ENCODE data around the gene MYL9. TPM values are rescaled to one million over a fixed set of nuclear protein-coding genes. Genes with fewer than 3 reads are reported as not detected.

Gene MYL9
- total RNA-seq: 1,000 to 10,000 TPM; 2,680 to 3,095 TPM
- long read RNA-seq, donor 1, transcript MYL9-201 (4 exons, 2,821 nt): major isoform, 184 of 255 reads
- long read RNA-seq, donor 1, partial matches to known transcripts: 64 of 255 reads
- long read RNA-seq, donor 1, other reads (novel, unspliced or antisense): 5 of 255 reads
- long read RNA-seq, donor 2, transcript MYL9-201 (4 exons, 2,821 nt): major isoform, 399 of 521 reads
- long read RNA-seq, donor 2, partial matches to known transcripts: 101 of 521 reads
- long read RNA-seq, donor 2, other reads (novel, unspliced or antisense): 19 of 521 reads

DNA sequence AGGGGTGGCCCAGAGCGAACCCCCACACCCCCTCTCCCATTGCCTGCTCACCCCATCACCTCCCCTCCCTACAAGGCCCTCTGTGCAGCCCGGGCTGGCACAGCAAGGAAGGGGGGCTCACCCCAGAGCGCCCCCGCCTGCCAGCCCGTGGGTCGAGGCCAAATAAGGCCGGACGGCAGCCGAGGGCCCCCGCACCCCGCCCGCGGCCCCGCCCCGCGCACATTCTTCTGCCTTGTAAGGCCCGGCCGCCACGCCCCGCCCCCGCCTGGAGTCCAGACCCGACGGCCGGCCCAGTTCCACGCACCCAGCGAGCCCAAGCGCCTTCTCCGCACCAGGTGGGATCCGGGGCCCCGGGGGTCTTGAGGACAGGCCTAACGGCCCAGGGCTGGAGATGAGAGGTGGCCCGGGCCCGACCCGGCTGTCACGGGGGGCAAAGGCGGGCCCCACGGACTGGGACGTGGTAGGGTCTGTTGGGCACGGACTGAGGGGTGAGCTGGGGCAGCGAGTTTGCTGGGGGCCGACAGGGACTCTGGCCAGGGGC, at the start of gene MYL9:
TSS of gene MYL9 (plus strand) at position 293 of the 541 bp plus-strand sequence. CDS start 3,366 bp downstream, outside the sequence.
- intact Hi-C loops (cut with DNase I): loop anchor here in 1 of 2 donors (5.0 kb wide), 1 partner anchor 74 kb away; no protein-coding TSS in a partner anchor
- peak; percentile 97 for DNase-seq (ENCODE audit: low spot score)

DNA sequence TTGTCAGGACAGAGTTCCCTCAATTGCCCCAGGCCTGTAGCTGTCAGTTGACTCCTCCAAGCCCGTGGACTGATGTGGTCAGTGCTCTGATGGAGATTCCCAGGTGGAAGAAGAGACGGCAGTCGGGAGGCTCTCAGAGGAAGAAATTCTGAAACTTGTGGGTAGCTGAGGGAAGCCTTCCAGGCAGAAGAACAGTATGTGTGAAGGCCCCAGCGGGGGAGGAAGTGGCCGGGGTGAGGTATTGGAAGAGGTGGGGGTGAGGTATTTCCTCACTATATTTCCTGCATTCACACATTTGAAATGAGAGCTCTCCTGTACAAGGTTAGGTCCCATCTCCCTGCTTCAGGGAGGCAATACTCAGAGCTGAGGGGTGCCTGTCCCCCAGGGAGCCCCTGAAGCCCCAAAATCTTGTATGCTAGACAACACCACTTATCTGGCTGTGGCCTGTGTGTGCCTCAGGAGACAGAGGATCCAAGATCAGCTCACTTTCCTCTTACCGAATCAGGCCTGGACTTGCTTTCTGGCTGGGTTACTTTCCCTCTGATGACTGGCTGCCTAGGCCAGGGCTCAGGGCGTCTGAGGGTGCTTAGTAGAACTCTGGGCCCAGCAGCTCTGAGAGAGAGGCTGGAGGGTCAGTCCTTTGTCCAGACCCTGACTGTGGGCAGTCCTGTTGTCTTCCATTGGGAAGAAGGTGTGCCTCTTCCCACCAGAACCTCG, 49.3 kb upstream of the MYL9 start:
- intact Hi-C loops (cut with DNase I): no loop called here
- peak; percentile 64 for DNase-seq (ENCODE audit: low spot score)

DNA sequence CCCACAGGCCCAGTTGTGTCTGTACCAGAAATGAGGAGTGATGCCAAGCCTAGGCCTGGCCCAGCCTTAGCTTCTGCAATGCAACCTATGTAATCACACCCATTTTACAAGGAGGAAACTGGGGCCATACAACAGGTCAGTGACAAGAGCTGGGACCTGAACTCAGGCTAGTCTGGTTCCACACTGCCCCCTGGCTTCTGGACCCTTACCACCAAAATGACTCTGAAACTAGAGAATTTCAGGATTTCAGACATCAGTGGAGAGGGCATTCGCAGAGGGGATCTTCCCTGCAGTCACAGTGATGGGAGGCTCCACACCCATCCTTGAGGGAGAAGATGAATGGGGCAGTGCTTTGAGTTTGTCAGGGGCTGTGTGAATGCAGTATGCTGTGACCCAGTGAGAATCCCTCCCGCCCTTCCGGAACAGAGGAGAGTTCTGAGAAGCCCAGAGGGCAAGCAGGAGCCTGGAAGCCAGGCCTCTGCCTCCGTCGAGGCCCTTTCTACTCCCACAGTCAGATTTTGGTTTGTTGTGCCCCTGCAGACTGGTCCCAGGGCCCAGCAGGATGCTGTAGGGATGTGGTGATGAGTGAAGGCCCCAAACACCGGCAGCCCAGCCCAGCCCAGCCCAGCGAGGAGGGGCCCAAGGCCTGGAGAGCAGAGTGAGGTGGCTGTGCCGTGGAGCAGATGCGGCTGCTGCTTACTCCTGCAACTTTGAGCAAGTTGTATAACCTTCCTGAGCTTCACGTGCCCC, 48.1 kb upstream of the MYL9 start:
- DNase-seq (ENCODE audit: low spot score): peak; percentile 53
- intact Hi-C loops (cut with DNase I): no loop called here

DNA sequence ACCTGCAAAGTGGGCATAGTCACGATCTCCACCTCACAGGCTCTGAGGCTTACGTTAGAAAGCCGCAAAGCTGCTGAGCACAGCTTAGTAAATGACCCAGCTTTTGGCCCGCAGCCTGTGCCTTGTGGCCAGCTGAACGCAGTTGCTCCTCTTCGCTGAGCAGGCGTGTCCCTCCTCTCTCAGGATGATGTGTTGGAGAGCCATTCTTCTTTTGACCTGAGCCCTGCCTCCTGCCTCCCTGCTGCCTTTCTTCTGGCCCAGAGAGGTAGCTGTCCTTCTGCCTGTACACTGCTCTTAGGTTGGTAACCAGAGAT, 47.6 kb upstream of the MYL9 start:
- peak; percentile 92 for DNase-seq (ENCODE audit: low spot score)
- intact Hi-C loops (cut with DNase I): no loop called here

DNA sequence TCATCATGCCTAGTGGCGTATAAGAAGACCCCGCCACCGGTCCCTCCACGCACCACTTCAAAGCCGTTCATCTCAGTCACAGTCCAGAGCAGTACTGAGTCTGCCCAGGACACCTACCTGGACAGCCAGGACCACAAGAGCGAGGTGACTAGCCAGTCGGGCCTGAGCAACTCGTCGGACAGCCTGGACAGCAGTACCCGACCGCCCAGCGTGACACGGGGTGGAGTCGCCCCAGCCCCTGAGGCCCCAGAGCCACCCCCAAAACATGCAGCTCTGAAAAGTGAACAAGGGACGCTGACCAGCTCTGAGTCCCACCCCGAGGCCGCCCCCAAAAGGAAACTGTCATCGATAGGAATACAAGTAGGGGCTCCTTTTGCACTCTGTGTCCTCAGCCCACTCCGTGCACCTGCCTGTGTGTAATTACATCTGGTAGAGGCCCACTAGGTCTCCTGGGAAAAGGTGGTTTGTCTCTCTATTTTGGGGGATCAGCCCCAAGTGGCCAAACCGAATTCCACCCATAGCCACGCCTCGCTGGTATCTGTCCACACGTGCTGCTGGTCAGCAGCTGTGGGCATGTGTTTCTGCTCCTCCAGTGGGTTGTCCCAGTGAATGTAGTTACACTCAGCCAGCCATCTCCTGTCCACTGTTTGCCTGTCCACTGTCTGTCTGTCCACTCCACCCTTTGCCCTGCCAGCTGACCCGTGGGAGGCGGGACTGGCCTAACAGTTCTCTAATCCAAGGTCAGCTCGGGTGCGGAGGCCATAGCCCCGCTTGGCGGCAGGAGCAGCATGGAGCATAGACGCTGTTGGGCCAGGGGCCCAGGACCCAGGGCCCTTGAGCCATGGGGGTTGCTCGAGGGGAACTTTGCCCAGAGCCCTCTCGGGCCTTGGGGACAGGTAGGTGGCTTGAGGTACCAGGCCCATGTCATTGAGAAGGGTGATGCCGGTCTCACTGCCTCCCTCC, 44.3 kb upstream of the MYL9 start:
- intact Hi-C loops (cut with DNase I): no loop called here
- peak; percentile 53 for DNase-seq (ENCODE audit: low spot score)

DNA sequence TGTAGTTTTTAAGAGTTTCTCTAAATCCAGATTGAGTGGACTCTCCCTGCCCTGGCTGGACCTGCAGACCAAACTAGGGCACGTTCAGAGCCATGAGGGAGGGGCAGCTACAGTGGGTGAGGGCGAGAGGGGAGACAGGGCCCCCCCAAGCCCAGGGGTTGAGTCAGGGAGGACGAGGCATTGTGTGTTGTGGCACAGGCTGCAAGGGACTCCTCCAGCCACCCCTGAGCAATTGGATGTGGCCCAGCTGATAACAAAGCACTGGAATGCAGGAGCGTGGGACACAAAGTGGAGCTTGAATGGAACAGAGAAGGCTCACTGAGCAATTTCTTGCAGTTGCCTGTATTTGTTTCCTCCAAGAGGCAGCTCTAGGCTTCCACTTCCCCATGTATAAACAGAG, 43.5 kb upstream of the MYL9 start:
- DNase-seq (ENCODE audit: low spot score): peak; percentile 71
- intact Hi-C loops (cut with DNase I): no loop called here

DNA sequence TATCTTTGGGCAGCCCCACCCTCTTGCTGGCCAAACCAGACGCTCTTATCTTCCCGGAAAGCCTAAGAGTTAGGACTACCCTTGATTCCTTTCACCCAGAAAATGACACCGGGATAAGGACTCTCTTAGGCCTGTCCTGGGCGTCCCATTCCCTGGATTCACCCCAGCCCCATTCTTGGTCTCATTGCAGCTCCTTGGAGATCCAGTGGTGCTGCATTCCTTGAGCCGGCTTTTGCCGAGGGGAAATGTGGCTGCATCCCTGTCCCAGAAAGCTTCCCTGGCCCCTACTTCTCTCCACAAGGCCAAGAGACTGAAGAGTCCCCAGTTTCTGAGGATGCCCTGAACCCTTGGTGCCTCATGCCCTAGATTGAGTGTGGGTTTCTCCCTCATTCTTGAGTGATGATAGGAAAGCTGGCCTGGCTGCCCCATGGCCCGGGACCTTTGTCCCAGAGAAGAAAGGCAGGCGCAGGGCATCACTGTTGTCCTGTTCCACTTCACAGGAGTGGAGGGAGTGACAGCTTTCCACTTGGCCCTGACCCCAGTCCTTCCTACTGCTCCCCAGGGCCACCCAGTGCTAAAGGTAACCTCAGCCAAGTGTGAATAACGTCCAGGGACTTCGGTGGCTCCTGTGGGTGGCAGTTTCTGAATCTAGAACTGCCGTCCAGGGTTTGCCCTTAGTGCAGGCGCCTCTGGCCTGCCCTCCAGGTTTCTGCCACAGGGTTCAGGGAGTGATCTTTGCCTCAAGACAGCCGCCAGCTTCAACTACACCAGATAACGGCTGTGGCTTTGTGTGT, 42.7 kb upstream of the MYL9 start:
- DNase-seq (ENCODE audit: low spot score): peak; percentile 70
- intact Hi-C loops (cut with DNase I): no loop called here

DNA sequence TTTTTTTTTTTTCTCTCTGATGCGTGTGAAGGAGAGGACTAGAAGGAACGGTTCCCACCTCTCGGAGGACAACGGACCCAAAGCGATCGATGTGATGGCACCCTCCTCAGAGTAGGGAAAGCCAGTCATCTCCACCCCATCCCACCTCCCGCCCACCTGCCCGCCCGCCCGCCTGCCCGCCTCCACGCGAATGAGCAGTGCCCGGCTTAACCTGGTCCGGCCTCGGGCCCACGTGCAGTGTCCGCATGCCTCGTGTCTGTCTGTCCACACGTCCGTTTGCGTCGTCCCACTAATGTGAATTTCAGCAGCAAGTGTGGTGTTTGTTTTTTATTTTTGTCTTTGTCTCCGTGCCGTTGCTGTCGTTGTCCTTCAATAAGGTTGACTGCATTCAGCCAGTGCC, 42.1 kb upstream of the MYL9 start:
- DNase-seq (ENCODE audit: low spot score): no peak

DNA sequence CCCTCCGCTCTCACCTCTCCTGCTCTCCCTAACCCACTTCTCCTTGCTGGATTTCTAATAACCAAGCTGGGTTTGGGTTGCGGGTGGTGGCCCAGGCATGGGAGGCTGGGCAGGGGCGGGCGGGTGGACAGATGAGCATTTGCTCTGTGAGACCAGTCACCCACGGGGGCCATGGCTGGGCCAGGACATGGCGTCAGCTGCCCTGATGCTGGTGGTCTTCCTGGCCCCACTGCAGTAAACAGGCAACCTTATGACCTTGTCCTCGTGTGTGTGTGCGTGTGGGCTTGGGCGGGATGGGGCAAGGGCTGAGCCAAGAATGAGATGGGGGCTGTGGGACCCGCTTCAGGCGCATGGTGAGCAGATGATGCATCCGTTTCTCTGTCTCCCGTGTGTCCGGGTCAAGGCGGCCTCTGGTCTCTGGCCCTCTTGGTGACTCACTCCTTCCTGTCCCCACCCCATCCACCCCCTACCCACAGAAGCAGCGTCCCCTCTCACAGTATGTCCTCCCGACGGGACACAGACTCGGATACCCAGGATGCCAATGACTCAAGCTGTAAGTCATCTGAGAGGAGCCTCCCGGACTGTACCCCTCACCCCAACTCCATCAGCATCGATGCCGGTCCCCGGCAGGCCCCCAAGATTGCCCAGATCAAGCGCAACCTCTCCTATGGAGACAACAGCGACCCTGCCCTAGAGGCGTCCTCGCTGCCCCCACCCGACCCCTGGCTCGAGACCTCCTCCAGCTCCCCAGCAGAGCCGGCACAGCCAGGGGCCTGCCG, 41.4 kb upstream of the MYL9 start:
- intact Hi-C loops (cut with DNase I): no loop called here
- DNase-seq (ENCODE audit: low spot score): peak; percentile 73

More for the DNA sequence above, 42.1 kb upstream of the MYL9 start:
- intact Hi-C loops (cut with DNase I): no loop called here

DNA sequence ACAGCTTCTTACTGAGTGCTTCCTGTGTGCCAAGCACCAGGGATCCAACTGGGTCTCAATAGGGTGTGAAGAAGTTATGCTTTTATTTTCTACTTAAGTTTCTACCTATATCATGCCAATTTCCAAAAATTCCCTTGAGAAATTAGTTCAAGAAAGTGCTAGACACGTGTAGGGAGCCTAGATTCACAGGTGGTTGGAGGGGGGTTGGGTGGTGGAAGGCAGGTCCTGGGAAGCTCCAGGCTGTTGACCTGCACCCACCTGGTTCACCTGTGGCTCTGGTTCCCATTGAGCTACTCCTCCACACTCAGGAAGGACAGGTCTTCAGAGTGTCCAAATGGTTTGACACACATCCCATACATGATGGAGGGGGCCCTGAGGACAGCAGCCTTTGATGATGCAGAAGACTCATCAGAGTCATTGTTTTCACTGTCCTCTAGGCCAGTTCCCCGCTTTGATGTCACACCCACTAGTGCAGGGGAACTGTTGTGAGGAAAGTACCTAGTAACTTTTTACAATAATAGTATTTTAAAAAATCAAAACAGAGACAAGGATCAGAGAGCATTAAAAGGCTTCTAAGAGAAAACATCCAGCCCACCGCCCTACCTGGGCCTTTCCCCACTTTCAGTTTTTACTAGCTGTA, 39.8 kb upstream of the MYL9 start:
- peak; percentile 37 for DNase-seq (ENCODE audit: low spot score)
- intact Hi-C loops (cut with DNase I): no loop called here

DNA sequence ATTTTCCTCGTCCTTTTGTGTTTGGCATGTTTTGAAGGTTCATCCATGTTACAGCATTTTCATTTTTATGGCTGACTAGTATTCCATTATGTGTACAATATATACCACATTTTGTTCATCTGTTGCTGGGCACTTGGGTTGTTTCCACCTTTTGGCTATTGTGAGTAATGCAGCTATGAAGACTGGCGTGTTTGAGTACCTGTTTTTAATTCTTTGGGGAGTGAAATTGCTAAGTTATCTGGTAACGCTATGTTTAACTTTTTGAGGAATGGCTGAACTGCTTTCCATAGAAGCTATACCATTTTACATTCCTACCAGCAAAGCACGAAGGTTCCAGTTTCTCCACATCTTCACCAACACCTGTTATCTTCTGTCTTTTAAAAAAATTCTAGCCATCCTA, 37.0 kb upstream of the MYL9 start:
- intact Hi-C loops (cut with DNase I): no loop called here
- no peak for DNase-seq (ENCODE audit: low spot score)

DNA sequence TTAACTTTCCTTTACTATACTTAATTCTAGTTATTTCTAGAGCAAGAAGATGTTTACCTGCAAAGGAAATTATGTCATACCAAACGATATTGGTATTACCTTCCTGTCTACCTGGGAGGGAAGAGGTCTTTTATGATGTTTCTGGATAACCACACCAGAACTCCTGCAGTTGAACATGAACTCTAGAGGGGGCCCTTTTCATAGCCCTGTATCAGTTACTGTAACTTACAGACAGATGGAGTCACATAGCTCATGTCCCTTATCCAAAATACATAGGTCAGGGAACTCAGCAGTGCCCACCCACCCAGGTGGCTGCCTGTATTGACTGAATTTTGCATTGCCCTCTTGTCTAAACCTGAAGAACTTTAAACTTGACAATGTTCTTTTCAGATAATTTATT, 35.1 kb upstream of the MYL9 start:
- intact Hi-C loops (cut with DNase I): no loop called here
- peak; percentile 40 for DNase-seq (ENCODE audit: low spot score)

DNA sequence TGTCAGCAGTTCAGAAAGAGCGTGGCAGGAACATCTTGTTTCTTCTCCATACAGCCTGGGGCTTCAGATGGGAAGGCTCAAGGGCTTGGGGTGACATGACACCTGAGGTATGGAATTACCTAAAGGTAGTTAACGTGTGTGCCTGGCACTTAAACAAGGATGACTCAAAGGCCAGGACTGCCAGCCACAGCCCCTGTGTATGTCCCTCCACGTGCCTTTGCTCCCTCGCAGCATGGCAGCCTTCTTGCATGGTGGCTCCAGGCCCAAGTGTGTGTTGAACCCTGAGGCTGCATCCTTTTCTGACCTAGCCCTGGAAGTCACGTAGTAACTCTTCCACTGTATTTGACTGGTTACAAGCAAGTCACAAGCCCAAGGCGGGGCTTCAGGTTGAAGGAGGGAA, 33.6 kb upstream of the MYL9 start:
- DNase-seq (ENCODE audit: low spot score): peak; percentile 73

DNA sequence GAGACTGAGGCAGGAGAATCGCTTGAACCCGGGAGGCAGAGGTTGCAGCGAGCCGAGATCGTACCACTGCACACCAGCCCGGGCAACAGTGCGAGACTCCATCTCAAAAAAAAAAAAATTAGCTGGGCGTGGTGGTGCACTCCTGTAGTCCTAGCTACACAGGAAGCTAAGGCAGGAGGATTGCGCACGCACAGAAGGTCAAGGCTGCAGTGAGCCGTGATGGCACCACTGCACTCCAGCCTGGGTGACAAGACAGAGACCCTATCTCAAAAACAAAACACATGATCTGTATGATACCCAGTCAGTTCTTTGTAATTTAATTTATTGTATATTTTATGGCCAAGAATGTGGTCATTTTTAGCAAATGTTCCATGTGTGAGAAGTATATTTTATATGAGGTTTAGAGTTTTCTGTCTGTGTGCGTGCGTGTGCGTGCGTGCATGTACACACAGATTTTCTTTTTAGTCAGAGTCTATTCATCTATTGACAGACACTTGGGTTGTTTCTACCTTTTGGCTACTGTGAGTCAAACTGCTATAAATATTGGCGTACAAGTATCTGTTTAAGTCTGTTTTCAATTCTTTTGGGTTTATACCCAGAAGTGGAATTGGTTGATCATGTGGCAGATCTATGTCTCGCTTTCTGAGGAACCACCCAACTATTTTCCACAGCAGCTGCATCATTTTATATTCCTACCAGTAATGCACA, 22.2 kb upstream of the MYL9 start:
- intact Hi-C loops (cut with DNase I): no loop called here
- no peak for DNase-seq (ENCODE audit: low spot score)

More for the DNA sequence above, 33.6 kb upstream of the MYL9 start:
- intact Hi-C loops (cut with DNase I): no loop called here

DNA sequence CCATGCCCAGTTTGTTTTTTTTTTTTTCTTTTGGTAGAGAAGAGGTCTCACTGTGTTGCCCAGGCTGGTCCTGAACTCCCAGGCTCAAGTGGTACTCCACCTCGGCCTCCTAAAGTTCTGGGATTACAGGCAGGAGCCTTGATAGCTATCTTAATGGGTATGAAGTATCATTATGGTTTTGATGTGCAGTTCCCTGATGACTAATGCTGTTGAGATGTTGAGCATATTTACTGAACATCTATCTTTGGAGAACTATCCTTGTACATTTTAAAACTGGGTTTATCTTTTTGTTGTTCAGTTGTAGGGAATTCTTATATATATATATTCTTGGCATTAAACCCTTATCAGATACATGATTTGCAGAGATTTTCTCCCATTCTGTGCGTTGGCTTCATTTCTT, 21.4 kb upstream of the MYL9 start:
- intact Hi-C loops (cut with DNase I): no loop called here
- DNase-seq (ENCODE audit: low spot score): no peak

DNA sequence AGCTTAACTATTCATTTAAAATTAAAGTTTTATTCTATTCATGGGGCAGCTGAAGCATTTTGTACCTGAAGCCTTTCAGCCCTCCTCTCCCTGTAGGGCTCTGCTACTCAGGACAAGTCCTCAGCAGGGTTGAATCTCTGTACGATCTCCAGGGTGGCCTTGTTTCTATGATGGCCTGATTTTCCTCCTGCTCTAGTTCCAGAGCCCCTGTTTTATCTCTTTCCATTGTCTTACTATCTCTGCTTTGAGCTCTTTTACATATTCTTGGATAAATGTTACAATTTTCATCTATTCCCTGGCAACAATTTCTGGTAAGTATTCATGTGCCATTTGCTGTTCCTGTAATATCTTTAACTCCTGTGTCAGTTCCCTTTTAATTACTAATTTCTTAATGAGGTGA, 19.8 kb upstream of the MYL9 start:
- intact Hi-C loops (cut with DNase I): no loop called here

More for the DNA sequence above, 19.8 kb upstream of the MYL9 start:
- DNase-seq (ENCODE audit: low spot score): no peak
